ENCODE results near the gene PRIM2.
"Not testable (repeated sequence)": the region's sequence is repeated elsewhere in the genome, so short reads cannot be mapped to it uniquely, and the experiment has no call there.

PRIM2 gene

GRCh38 chr6:57308755-57309154, 8.7 kb upstream of the PRIM2 start:
- DNase-seq (ENCODE audit: low read depth) = not testable (repeated sequence)

- DNase-seq (ENCODE audit: low read depth) = not testable (repeated sequence)
Observed at GRCh38 chr6:57310095-57310816, 7.2 kb upstream of the PRIM2 start.

GRCh38 chr6:57310817-57311157, 6.6 kb upstream of the PRIM2 start:
- no peak for DNase-seq (ENCODE audit: low read depth)

- DNase-seq (ENCODE audit: low read depth) = not testable (repeated sequence)
Observed at GRCh38 chr6:57311300-57312003, 6.0 kb upstream of the PRIM2 start.

- DNase-seq (ENCODE audit: low read depth) = no peak
Observed at GRCh38 chr6:57312004-57312345, 5.5 kb upstream of the PRIM2 start.

- no peak for DNase-seq (ENCODE audit: low read depth)
Observed at GRCh38 chr6:57313009-57313408, 4.4 kb upstream of the PRIM2 start.

- DNase-seq (ENCODE audit: low read depth) = no peak
Observed at GRCh38 chr6:57313711-57314471, 3.5 kb upstream of the PRIM2 start.

- no peak for DNase-seq (ENCODE audit: low read depth)
Observed at GRCh38 chr6:57315111-57315510, 2.3 kb upstream of the PRIM2 start.

GRCh38 chr6:57315851-57316250, 1.6 kb upstream of the PRIM2 start:
- no peak for DNase-seq (ENCODE audit: low read depth)

- DNase-seq (ENCODE audit: low read depth) = peak; percentile 58
Observed at GRCh38 chr6:57316581-57317059, 810 bp upstream of the PRIM2 start.

GRCh38 chr6:57324538-57324937, 7.1 kb downstream of the PRIM2 start:
- DNase-seq (ENCODE audit: low read depth) = no peak

GRCh38 chr6:57327311-57327710, 9.9 kb downstream of the PRIM2 start:
- DNase-seq (ENCODE audit: low read depth) = no peak

- DNase-seq (ENCODE audit: low read depth) = no peak
Observed at GRCh38 chr6:57328074-57328473, 10.6 kb downstream of the PRIM2 start.

- DNase-seq (ENCODE audit: low read depth) = no peak
Observed at GRCh38 chr6:57329933-57330332, 12.5 kb downstream of the PRIM2 start.

- no peak for DNase-seq (ENCODE audit: low read depth)
Observed at GRCh38 chr6:57342148-57342669, 24.8 kb downstream of the PRIM2 start.

- not testable (repeated sequence) for DNase-seq (ENCODE audit: low read depth)
Observed at GRCh38 chr6:57343342-57343741, 25.9 kb downstream of the PRIM2 start.

- not testable (repeated sequence) for DNase-seq (ENCODE audit: low read depth)
Observed at GRCh38 chr6:57346715-57347114, 29.3 kb downstream of the PRIM2 start.

- not testable (repeated sequence) for DNase-seq (ENCODE audit: low read depth)
Observed at GRCh38 chr6:57347597-57347996, 30.2 kb downstream of the PRIM2 start.

- DNase-seq (ENCODE audit: low read depth) = not testable (repeated sequence)
Observed at GRCh38 chr6:57350443-57350842, 33.0 kb downstream of the PRIM2 start.

- DNase-seq (ENCODE audit: low read depth) = not testable (repeated sequence)
Observed at GRCh38 chr6:57352596-57352995, 35.2 kb downstream of the PRIM2 start.

- not testable (repeated sequence) for DNase-seq (ENCODE audit: low read depth)
Observed at GRCh38 chr6:57358319-57358718, 40.9 kb downstream of the PRIM2 start.

GRCh38 chr6:57359766-57360165, 42.3 kb downstream of the PRIM2 start:
- not testable (repeated sequence) for DNase-seq (ENCODE audit: low read depth)

- DNase-seq (ENCODE audit: low read depth) = not testable (repeated sequence)
Observed at GRCh38 chr6:57362340-57362739, 44.9 kb downstream of the PRIM2 start.
